CD4-positive, alpha-beta T cell treated with Interleukin-21 for 1 hour (primary cell): Measurements from ENCODE around the gene KANK2.
"Not testable (repeated sequence)": the region's sequence is repeated elsewhere in the genome, so short reads cannot be mapped to it uniquely, and the experiment has no call there.

Experiments used
- DNase-seq: peaks from one replicate; pipeline ENCODE4 v3.0.0-alpha.2; 2020

Gene KANK2

DNA sequence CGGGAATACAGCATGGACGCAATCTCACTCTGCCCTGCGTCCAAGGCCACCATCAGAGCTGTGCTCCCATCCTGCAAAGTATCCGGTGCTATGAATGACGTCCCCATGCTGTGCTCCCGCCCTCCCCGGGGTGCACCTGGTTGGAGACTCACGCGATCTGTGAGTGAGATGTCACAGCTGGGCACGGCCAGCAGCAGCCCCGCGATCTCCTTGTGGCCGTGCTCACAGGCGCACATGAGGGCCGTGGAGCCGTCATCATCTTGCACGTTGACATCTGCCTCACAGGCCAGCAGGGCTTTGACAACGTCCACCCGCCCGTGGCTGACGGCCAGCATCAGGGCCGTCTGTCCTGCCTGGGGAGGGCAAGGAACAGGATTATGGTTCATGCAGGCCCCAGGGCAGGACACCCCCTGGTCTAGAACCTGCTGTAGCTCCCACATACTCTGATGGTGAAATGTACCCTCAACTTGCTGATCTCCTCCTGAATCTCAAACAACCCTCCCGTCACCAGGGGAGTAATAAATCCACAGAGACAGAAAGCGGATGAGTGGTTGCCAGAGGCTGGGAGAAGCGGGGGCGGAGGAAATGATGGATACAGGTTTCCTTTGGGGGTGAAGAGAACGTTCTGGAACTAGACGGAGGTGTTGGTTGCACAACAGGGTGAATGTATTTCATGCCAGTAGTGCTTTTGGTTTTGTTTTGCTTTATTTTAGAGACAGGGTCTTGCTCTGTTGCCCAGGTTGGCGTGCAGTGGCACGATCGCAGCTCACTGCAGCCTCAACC lies 27.3 kb downstream of the KANK2 start:
- DNase-seq = no peak

DNA sequence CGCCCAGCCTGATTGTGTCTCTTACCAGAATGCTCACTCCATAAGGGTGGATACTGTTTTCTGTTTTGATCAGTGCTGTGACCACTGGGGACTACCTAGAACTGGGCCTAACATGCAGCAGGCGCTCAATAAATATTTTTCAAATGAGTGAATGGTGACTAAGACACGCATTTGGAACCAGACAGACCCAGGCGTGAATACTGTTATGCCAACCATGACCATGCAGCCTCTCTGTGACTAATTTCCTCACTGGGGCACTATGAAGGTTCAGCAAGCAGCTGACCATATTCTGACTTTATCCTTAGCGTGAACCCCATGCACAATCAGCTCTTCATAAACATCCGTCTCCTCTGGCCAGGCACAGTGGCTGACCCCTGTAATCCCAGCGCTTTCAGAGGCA lies 28.8 kb downstream of the KANK2 start:
- DNase-seq = no peak

DNA sequence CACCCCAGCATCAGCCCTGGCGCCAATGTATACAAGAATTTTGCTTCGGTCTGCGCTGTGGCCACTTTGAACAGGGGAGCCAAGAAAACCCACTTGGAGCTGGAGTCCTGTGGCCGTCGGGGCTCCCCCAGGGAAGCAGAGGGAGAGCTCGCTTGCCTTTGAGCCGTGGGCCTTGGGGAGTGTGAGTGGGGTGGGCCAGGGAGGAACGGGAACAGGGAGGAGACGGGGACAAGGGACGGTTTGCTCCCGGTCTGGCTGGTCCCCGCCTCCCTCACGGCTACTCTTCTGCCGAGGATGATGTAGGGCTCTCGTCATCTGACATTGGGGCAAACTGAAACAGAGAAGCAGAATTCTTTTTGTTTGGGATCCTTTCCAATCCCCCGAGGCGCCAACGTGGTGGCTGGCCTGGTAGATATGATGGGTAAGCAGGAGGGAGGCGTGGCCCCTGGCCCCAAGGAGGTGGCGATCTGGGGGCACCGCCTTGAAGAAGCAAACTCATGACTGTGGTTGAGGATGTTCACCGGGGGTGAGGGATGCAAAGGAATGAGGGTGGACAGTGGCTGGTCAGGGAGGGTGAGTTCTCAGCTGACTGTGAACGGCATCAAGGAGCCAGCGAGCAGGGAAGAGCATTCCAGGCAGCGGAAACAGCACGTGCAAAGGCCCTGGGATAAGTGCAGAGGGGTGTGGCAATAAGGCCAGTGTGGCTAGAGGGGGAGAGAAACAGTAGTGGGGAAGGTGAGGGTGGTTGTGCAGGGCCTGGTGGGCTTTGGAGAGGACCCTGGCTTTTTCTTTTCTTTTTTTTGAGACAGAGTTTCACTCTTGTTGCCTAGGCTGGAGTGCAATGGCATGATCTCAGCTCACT lies 30.8 kb downstream of the KANK2 start:
- DNase-seq = no peak

DNA sequence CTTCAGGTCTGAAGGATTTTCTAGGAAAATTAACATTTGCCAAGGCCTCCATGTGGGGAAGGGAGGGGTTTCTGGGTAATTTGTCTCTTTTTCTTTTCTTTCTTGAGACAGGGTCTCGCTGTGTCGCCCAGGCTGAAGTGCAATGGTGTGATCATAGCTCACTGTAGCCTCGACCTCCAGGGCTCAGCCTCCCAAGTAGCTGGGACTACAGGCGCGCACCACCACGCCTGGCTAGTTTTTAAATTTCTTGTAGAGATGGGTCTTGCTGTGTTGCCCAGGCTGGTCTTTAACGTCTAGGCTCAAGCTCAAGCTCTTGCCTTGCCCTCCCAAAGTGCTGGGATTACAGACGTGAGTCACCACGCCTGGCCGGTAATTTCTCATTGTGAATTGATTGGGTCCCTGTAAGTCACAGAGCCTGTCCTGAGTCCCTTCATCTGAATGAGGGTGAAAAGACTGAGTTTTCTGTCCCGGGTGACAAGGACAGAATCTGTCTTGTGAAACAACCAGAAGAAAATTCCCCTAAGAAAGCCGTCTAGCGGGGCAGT lies 31.8 kb downstream of the KANK2 start:
- DNase-seq = no peak

DNA sequence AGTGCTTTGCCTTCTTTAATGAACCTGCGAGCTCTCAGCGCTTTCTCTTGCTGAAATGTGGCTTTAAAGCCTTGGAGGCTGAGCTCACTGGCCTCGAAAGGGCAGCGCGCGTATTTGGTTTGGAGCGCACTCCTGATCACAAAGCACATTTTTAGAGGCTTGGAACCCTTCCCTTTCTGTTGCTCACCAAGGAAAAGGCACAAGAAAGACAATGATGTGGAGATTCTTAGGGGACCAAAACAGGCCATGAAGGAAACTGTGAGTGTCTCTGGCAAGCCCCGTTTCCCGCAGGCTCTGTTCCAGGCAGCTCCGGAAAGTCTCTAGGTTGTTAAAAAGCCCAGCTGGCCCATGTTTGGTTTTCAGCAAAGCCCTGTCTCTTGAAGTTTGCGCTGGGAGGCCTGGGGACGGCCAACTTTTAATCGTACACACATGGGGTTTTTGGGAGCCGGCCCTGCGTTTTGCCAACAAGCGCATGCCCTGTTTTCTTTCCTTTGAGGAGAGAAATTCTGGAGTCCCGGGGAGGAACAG lies 32.4 kb downstream of the KANK2 start:
- DNase-seq = no peak

DNA sequence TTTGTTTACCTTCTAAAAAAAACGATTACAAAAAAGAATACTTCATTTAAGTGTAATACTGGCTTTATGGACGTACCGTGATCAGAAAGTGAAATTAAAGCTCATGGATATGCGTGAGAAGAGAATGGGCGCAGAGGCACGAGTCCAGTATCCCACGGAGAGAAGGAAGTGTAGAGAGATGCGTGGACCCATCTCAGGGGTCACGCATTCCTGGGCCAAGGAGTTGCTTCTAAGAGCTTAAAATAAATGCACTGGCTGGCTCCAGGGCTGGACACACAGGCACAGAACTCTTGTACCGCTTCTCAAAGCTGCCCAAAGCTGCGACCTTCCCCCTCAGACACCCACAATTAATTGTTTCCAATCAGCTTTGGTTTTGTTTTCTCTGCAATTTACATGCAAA lies 33.0 kb downstream of the KANK2 start:
- no peak for DNase-seq

DNA sequence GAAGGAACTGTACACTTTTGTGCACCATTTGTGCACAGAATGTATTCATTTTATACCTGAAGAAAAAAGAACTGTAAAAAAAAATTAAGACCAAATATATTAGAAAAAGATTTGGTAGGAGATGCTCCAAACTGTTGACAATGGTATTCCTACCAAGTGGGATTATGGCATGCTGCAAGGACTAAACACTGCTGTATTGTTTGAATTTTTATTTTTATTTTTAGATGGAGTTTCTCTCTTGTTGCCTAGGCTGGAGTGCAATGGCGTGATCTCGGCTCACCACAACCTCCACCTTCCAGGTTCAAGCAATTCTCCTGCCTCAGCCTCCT lies 36.9 kb downstream of the KANK2 start:
- not testable (repeated sequence) for DNase-seq

DNA sequence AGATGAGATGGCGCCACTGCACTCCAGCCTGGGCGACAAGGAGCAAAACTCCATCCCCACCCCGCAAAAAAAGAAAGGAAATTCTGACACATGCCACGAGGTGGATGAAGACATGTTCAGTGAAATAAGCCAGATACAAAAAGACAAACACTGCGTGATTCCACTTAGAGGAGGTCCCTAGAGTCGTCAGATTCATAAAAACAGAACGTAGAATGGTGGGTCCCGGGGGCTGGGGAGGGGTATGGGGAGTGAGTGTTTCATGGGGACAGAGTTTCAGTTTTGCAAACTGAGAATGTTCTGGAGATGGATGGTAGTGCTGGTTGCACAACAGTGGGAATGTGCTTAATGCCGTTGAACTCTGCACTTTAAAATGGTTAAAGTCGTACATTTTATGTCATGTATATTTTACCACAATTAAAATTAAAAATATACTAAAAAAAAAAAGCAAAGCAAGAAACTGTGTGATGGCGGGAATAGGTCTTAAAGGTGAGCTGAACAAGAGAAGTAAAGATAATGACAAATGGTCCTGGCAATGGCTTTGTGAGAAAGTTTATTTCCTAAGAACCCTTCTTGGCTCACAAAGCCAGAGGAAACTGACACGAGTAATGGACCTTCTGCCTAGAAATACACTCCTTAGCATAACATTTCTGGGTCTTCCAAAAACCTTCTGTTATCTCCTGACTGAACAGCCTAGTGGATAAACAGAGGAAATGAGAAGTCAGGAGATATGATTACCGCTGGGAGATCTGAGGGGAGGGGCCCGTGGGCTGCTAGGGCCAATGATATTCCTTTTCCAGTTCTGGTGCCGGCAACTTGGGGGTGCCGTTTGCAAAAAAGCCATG lies 37.5 kb downstream of the KANK2 start:
- no peak for DNase-seq

DNA sequence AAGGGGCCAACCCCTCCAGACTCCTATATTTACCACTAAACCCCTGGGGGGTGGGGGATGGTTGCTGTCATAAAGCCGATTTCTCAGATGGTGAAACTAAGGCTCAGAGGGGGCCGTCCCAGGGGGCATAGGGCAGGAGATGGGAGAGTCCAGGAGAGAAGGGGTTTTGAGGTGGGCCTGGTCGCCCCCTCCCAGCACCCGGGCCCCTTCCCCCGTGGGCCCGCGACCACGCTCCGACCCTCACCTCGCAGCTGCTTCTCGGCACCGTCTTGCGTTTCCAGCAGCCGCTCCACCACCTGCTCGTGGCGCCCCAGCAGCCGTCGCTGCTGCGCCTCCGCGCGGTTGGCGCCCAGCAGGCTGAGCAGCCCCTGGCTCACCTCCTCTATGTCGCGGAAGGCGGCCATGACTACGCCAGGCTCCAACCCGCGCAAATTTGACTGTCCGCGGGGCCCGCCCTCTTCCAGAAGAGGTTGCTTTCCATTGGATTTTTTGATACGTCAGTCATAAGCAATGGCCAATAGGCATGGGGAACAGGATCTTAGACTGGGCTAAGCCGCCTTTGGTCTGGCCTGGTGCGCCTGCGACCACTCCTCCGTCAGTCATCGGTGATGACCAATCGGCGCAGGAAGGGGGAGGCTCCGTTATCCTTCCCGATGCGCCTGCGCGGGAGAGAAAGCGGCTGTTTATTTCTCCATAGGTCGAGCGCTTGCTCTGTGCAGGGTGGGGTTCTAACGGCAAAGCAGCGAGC lies 41.8 kb downstream of the KANK2 start, which contains the start of gene SPC24:
Gene SPC24 (minus strand): TSS at position 410 of the 748 bp plus-strand sequence. CDS start 6 bp downstream, at position 404.
- DNase-seq = peak; percentile 96

DNA sequence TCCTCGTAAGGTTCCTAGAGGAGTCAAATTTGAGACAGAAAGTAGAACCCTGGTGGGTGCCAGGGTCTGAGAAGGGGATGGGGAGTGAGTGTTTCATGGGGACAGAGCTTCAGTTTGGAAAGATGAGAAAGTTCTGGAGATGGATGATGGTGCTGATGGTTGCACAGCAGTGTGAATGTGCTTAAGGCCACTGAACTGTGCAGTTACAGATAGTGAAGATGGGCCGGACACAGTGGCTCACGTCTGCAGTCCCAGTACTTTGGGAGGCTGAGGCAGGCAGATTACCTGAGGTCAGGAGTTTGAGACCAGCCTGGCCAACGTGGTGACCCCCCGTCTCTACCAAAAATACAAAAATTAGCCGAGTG lies 42.7 kb downstream of the KANK2 start:
- DNase-seq = no peak

DNA sequence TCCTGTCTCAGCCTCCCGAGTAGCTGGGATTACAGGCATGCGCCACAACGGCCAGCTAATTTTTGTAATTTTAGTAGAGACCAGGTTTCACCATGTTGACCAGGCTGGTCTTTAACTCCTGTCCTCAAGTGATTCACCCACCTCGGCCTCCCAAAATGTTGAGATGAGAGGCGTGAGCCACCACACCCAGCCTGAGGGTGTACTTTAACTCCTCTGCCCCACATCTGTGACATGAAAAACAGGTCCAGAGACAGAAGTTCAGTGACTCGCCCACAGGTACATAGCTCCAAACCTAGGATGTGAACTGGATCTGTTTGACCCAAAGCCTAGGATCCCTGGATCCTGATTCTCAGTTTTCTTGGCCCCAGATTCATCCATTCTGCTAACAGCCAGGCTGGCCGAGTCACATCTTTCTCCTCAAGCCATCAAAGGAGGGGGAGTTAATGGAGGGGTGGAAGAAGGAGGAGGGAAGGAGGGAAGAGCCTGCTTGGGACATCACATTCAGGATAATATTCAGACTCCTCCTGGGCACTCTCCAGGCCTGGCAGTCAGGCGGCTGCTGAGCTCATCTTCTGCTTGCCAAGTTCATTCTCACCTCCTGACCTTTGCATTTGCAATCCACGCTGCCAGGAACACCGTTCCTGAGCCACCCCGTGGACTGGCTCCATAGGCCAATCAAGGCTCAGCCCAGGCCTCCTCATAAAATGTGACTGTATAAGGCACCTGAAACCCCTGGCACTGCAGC lies 44.9 kb downstream of the KANK2 start:
- no peak for DNase-seq

DNA sequence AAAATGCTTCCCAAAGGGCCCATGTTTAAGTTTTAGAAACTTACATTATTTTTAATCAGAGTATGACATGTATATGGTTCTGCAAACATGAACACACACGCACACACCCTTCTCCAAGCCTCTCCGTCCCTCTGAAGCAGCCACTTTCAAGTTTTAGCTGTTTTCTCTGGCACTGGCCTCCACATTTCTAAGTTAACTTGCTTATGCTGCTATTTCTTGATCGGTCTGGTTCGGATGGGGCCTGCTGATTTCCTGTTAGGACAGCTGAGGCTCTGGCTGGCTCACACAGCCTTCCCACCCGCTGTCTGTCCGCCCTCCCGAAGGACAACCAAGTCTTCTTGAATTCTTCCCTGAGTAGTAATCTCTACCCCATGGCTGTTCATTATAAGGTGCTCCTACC lies 46.2 kb downstream of the KANK2 start:
- no peak for DNase-seq

DNA sequence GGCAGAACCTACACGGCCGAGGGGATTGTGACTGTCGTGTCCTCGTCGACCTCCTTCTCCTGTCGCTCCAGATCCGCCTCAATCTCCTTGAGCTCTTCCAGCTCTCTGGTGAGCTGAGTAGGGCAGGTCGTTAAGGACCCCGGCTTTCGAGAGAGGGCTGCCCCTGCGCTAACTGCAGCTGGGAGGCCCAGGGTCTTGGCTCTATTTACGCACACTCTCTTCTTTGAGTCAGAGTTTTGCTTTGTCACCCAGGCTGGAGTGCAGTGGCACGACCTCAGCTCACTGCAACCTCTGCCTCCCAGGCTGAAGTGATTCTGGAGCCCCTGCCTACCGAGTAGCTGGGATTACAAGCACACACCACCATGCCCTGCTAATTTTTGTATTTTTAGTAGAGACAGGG lies 49.3 kb downstream of the KANK2 start:
- no peak for DNase-seq

DNA sequence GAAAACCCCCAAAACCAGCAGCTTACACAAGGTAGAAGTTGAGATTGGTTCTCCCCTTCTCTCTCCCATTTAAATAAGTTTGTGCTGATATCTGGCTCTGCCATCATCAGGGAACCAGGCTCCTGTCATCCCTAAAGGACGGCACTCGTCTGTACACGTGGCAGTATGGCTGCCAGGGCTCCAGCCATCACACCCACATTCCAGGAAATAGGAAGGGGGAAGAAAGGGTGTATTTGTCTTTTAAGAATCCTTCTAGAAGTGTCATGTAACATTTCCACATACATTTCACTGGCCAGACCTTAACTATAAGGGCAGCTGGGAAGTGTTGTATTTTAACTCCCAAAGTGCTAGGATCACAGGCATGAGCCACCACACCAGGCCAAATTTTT lies 51.8 kb downstream of the KANK2 start:
- DNase-seq = no peak

DNA sequence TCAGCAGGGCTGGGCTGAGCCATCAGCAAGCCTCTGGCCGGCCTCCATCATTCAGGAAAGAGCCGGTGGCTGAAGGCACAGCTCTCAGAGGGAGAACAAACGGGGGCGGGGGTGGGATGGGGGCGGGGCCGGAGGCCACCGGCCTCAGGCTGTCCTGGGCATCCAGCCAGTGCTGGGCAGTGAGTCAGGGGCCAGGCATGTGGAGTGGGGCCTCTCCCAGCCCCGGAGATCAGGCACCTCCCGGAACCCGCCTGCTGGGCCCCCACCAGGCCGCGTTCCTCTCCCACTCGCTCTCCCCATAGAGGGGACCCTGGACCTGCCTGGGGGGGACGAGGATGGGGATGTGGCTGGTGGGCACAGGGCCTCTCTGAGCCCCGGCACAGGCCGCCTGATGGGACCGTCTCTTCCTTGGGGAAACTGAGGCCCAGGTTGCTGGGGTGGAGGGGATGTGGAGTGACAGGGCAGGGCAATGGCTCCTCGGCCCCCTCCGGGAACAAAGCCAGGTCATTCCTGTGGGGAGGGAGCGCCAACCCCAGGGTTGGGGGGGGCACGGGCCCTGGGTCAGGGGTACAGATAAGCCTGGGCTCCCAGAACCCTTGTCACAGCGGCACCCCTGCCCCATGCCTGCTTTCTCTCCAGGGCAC lies 54.7 kb downstream of the KANK2 start:
- no peak for DNase-seq

DNA sequence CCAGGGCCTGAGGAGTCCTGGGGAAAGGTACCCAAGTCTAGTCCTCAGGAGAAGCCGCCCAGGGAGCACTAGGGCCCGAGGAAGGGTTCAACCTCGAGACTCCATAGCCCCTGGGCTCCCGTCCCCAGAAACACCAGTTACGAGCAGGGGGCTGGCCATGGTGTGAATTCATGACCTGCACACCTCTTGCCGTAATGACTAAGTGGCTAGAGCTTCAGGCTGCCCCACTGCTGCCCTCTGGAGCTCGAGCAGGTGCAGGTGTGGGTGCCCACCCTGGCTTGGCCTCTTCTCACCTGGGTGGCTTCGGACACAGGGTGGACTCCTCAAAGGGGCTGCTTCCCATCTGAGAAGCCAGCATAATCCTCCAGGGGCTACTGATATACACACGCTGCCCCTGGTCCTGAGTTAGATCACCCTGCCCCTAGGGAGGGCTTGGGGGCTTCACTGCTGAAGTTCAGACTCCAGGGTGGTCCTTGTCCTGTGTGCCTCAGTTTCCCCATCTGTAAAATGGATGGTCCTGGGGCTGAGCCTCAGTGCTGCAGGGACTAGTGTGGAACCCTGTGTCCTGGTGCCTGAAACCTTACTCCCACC lies 55.3 kb downstream of the KANK2 start:
- DNase-seq = no peak

DNA sequence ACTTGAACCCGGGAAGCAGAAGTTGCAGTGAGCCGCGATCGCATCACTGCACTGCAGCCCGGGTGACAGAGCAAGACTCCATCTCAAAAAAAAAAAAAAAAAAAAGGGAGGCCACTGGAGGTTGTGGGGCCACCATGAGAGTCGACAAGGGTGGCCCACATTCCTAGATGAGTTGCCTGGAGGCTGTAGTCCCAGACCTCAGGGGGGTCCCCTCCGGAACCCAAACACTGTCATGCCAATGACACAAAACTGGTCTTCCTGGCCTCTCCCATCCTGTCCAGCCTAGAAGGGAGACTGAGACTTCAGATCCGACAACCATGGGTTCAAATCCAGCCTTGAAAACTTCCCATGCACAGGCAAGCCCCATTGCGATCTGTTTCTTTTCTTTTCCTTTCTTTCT lies 56.4 kb downstream of the KANK2 start:
- DNase-seq = no peak

DNA sequence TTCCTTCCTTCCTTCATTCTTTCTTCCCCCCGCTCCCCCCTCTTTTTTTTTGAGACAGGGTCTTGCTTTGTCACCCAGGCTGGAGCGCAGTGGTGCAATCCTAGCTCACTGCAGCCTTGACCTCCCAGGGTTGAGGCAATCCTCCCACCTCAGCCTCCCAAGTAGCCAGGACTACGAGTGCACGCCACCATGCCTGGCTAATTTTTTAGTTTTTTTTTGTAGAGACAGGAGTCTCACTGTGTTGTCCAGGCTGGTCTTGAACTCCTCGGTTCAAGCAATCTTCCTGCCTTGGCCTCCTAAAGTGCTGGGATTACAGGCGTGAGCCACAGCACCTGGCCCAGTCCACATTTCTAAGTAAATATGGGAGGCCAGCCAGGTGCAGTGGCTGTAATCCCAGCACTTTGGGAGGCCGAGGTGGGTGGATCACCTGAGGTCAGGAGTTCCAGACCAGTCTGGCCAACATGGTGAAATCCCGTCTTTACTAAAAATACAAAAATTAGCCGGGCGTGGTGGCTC lies 57.3 kb downstream of the KANK2 start:
- not testable (repeated sequence) for DNase-seq

DNA sequence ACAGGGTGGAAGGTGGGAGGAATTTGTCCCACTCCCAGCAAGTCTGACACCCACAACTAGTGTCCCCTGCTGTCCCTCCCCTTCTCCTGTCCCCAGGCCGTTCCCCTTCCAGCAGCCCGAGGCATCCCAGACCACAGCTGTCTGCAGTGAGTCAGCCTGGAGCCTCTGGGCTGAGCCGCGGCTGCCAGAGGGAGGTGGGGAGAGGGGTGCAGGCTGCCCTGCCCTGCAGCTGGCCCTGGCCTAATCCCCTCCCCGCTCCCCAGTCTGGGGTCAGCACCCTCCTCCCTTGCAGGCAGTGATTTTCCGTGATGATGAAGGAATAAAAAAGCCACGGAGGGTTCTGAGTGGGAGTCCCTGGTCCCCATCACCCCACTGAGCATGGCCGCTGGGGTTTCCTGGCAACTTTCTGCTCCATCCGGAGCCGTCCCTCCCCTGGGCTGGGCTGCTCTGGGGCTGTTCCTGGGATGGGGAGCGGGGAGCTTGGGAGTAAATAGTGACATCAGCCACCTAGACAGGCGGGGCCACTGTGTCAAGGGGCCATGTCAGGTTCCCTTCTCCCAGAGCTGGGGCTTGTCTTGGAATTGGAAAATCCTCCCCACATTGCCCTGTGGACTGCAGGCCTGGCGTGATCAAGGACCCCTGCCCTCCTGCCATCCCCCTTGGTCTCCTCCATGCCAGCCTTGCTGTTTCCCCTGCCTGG lies 58.6 kb downstream of the KANK2 start:
- no peak for DNase-seq
